H9 (cell line): ENCODE data around the gene CFAP97D2. TPM values are rescaled to one million over a fixed set of nuclear protein-coding genes. Genes with fewer than 3 reads are reported as not detected.
A peak's percentile ranks its signal among the peaks of the same experiment; 100 is the strongest.

Source experiments
- DNase-seq: peaks from one replicate; pipeline ENCODE4 v3.0.0-alpha.2; 2017
- H2AFZ ChIP-seq: one replicate; pipeline ENCODE4 v1.6.1; 2013; ENCODE audit warnings: mild to moderate bottlenecking, low read length, control low read depth, moderate library complexity
- H2AK5ac ChIP-seq: 2 replicates; pipeline ENCODE4 v1.6.1; 2013; ENCODE audit warnings: low read length, control low read depth, mixed read lengths; ENCODE audit not compliant: insufficient read length
- H2BK120ac ChIP-seq: one replicate; pipeline ENCODE4 v1.6.1; 2013; ENCODE audit warnings: low read depth, mild to moderate bottlenecking, low read length, control low read depth, inconsistent platforms; ENCODE audit not compliant: poor library complexity, severe bottlenecking
- H2BK12ac ChIP-seq: 2 replicates; pipeline ENCODE4 v1.6.1; 2013; ENCODE audit warnings: low read length, control low read depth, mixed read lengths, low read depth; ENCODE audit not compliant: insufficient read length
- H2BK15ac ChIP-seq: 2 replicates; pipeline ENCODE4 v1.6.1; 2013; ENCODE audit warnings: low read depth, low read length, control low read depth
- H2BK20ac ChIP-seq: one replicate; pipeline ENCODE4 v1.6.1; 2013; ENCODE audit warnings: low read depth, mild to moderate bottlenecking, low read length, control low read depth, inconsistent platforms; ENCODE audit not compliant: poor library complexity, severe bottlenecking
- H2BK5ac ChIP-seq: 2 replicates; pipeline ENCODE4 v1.6.1; 2013; ENCODE audit warnings: low read length, control low read depth, mixed read lengths; ENCODE audit not compliant: insufficient read length
- H3K14ac ChIP-seq: 2 replicates; pipeline ENCODE4 v1.6.1; 2013; ENCODE audit warnings: low read length, control low read depth; ENCODE audit not compliant: insufficient read depth
- H3K18ac ChIP-seq: 2 replicates; pipeline ENCODE4 v1.6.1; 2013; ENCODE audit warnings: low read depth, mild to moderate bottlenecking, mixed read lengths, low read length, control low read depth; ENCODE audit not compliant: insufficient read length
- H3K23ac ChIP-seq: 2 replicates; pipeline ENCODE4 v1.6.1; 2013; ENCODE audit warnings: low read length, control low read depth, mixed read lengths, low read depth; ENCODE audit not compliant: insufficient read length
- H3K23me2 ChIP-seq: 2 replicates; pipeline ENCODE4 v1.6.1; 2013; ENCODE audit warnings: low read depth, mild to moderate bottlenecking, mixed read lengths, low read length, control low read depth; ENCODE audit not compliant: insufficient read length, poor library complexity, severe bottlenecking
- H3K27ac ChIP-seq: 2 replicates; pipeline ENCODE4 v1.5.1; 2013; ENCODE audit warnings: low read length, control low read depth, mixed read lengths, low read depth; ENCODE audit not compliant: insufficient read length
- H3K27me3 ChIP-seq: 2 replicates; pipeline ENCODE4 v1.6.1; 2013; ENCODE audit warnings: low read length, control low read depth, inconsistent platforms; ENCODE audit not compliant: insufficient read depth
- H3K4ac ChIP-seq: 2 replicates; pipeline ENCODE4 v1.6.1; 2013; ENCODE audit warnings: low read depth, mild to moderate bottlenecking, control low read depth, inconsistent platforms, low read length, moderate library complexity
- H3K4me1 ChIP-seq: 2 replicates; pipeline ENCODE4 v1.6.1; 2013; ENCODE audit warnings: low read length, control low read depth, inconsistent platforms; ENCODE audit not compliant: insufficient read depth
- H3K4me2 ChIP-seq: 2 replicates; pipeline ENCODE4 v1.6.1; 2013; ENCODE audit warnings: low read length, control low read depth, mixed read lengths; ENCODE audit not compliant: insufficient read length, insufficient read depth
- H3K56ac ChIP-seq: 2 replicates; pipeline ENCODE4 v1.6.1; 2013; ENCODE audit warnings: low read depth, mild to moderate bottlenecking, mixed read lengths, low read length, control low read depth; ENCODE audit not compliant: insufficient read length
- H3K79me1 ChIP-seq: 2 replicates; pipeline ENCODE4 v1.6.1; 2013; ENCODE audit warnings: low read depth, mild to moderate bottlenecking, moderate library complexity, low read length, control low read depth, inconsistent platforms; ENCODE audit not compliant: insufficient read depth, poor library complexity, severe bottlenecking
- H3K79me2 ChIP-seq: 2 replicates; pipeline ENCODE4 v1.6.1; 2013; ENCODE audit warnings: low read length, control low read depth, inconsistent platforms; ENCODE audit not compliant: insufficient read depth
- H3K9ac ChIP-seq: 2 replicates; pipeline ENCODE4 v1.6.1; 2013; ENCODE audit warnings: low read length, control low read depth, mixed read lengths; ENCODE audit not compliant: insufficient read length; ENCODE audit errors: extremely low read depth
- H3K9me3 ChIP-seq: one replicate; pipeline ENCODE4 v1.6.1; 2013; ENCODE audit warnings: low read depth, low read length, inconsistent platforms; ENCODE audit not compliant: control insufficient read depth
- H3T11ph ChIP-seq: one replicate; pipeline ENCODE4 v1.6.1; 2013; ENCODE audit warnings: mild to moderate bottlenecking, low read length, control low read depth, inconsistent platforms
- H4K20me1 ChIP-seq: one replicate; pipeline ENCODE4 v1.6.1; 2013; ENCODE audit not compliant: control insufficient read depth, insufficient read length, insufficient read depth
- H4K5ac ChIP-seq: 2 replicates; pipeline ENCODE4 v1.6.1; 2013; ENCODE audit warnings: low read depth, mild to moderate bottlenecking, mixed read lengths, low read length, control low read depth; ENCODE audit not compliant: insufficient read length
- H4K8ac ChIP-seq: replicated peaks from 2 replicates; pipeline ENCODE4 v1.6.1; 2013; ENCODE audit warnings: low read length, control low read depth, mixed read lengths, low read depth; ENCODE audit not compliant: insufficient read length
- H4K91ac ChIP-seq: 2 replicates; pipeline ENCODE4 v1.6.1; 2013; ENCODE audit warnings: low read depth, mild to moderate bottlenecking, moderate library complexity, mixed read lengths, low read length, control low read depth; ENCODE audit not compliant: insufficient read length
- H3K27ac Mint-ChIP-seq, 3 experiments: 2 replicates in 2 of 3; 3 replicates in 1 of 3; pipeline ENCODE4 v1.8.0; 2020 to 2021; ENCODE audit warnings: mixed read lengths in 3 of 3, mild to moderate bottlenecking in 1 of 3, moderate library complexity in 1 of 3
- H3K27me3 Mint-ChIP-seq: 2 replicates; pipeline ENCODE4 v1.8.0; 2021; ENCODE audit warnings: low read depth, mild to moderate bottlenecking, moderate library complexity, mixed read lengths
- H3K36me3 Mint-ChIP-seq, 3 experiments: 2 replicates in 2 of 3; 3 replicates in 1 of 3; pipeline ENCODE4 v1.8.0; 2020 to 2021; ENCODE audit warnings: low read depth in 3 of 3, mixed read lengths in 3 of 3; ENCODE audit not compliant: insufficient read depth in 1 of 3
- H3K4me1 Mint-ChIP-seq, 2 experiments: 2 replicates each; pipeline ENCODE4 v1.8.0; 2020; ENCODE audit warnings: mixed read lengths in 2 of 2
- H3K4me3 Mint-ChIP-seq, 2 experiments: 2 replicates in 1 of 2; 3 replicates in 1 of 2; pipeline ENCODE4 v1.8.0; 2020 to 2021; ENCODE audit warnings: mild to moderate bottlenecking in 2 of 2, mixed read lengths in 2 of 2, moderate library complexity in 1 of 2
- H3K9me3 Mint-ChIP-seq, 2 experiments: 2 replicates in 1 of 2; 3 replicates in 1 of 2; pipeline ENCODE4 v1.8.0; 2020; ENCODE audit warnings: mild to moderate bottlenecking in 2 of 2, mixed read lengths in 2 of 2, moderate library complexity in 1 of 2
- CTCF ChIP-seq: fragments of 200-600 bp; sonication (generic); conservative IDR thresholded peaks from 3 replicates; pipeline ENCODE4 v1.8.0; 2021; ENCODE audit warnings: antibody characterized with exemption, mild to moderate bottlenecking
- WGBS: extraction: QIAGEN DNeasy Blood & Tissue Kit; methylation state at CpG from one replicate; pipeline ENCODE4 v1.1.7; 2013; ENCODE audit warnings: missing lambda C conversion rate, low lambda C conversion rate, mixed read lengths; ENCODE audit not compliant: insufficient read length; ENCODE audit errors: extremely low coverage; 5-methylcytosine and 5-hydroxymethylcytosine counted together
- total RNA-seq: library from RNA; stranded (reverse); gene quantifications from 2 replicates; pipeline ENCODE4 v1.2.1, GENCODE V29; 2021

CFAP97D2 gene
- total RNA-seq, 1 experiment from 2014 or later: not detected

GRCh38 chr13:114140906-114141250 is 38.2 kb upstream of the CFAP97D2 start:
- H3K36me3 Mint-ChIP-seq: peaks cover 0 to 6% (median 0%) of the 10 kb centered on the region in 3 experiments; a peak in 3 of 7 replicates
- no CpG with 5 or more reads among the region's 10 CpGs for WGBS
- H3K4me1 ChIP-seq: no peaks in the 10 kb centered on the region; the same call in 1 of the 2 replicates
- no peak overlapping the region for H2BK12ac ChIP-seq
- no peaks in the 10 kb centered on the region for H4K20me1 ChIP-seq
- peaks cover 4 to 5% of the 10 kb centered on the region in 2 experiments; a peak in 2 of 4 replicates for H3K4me1 Mint-ChIP-seq
- H3K14ac ChIP-seq: no peak overlapping the region
- no peak overlapping the region for H4K8ac ChIP-seq
- H3T11ph ChIP-seq: no peak overlapping the region
- no peak overlapping the region for H2AFZ ChIP-seq
- H3K9me3 Mint-ChIP-seq: peaks cover 4% of the 10 kb centered on the region in 2 experiments; a peak in 3 of 5 replicates
- no peak overlapping the region for H3K23ac ChIP-seq
- H3K27ac Mint-ChIP-seq: no peak overlapping the region
- H2BK120ac ChIP-seq: no peak overlapping the region
- no peaks in the 10 kb centered on the region for H3K79me1 ChIP-seq
- H4K5ac ChIP-seq: no peak overlapping the region
- no peaks in the 10 kb centered on the region for H3K9me3 ChIP-seq
- H2BK20ac ChIP-seq: no peak overlapping the region
- H3K27ac ChIP-seq: no peak overlapping the region
- no peak overlapping the region for H2BK15ac ChIP-seq
- H3K4ac ChIP-seq: no peak overlapping the region
- no peaks in the 10 kb centered on the region for H3K79me2 ChIP-seq
- no peak overlapping the region for H3K4me3 Mint-ChIP-seq
- no peaks in the 10 kb centered on the region for H3K27me3 ChIP-seq
- no peak for DNase-seq
- peak overlapping the region; percentile 6 for H2BK5ac ChIP-seq
- TF ChIP-seq CTCF: no peak
- H3K23me2 ChIP-seq: no peaks in the 10 kb centered on the region
- no peak overlapping the region for H3K4me2 ChIP-seq
- H3K18ac ChIP-seq: no peak overlapping the region
- H3K56ac ChIP-seq: no peak overlapping the region
- no peak overlapping the region for H3K9ac ChIP-seq
- no peak overlapping the region for H2AK5ac ChIP-seq
- no peak overlapping the region for H4K91ac ChIP-seq
- H3K27me3 Mint-ChIP-seq: no peaks in the 10 kb centered on the region; the same call in 1 of the 2 replicates
